Dermis microvascular lymphatic vessel endothelial cell (primary cell): Measurements from ENCODE around the gene PRKN. TPM values are rescaled to one million over a fixed set of nuclear protein-coding genes. Genes with fewer than 3 reads are reported as not detected.

Source experiments
- DNase-seq, 2 donors: peaks; one replicate each; pipeline versions ENCODE4 v3.0.0 to v3.0.0-alpha.2; 2010; ENCODE audit warnings: low read depth in 2 of 2
- total RNA-seq: library from RNA; depleted of rRNA; stranded (reverse); fragments of >200 nt; gene quantifications from 2 replicates; pipeline ENCODE4 v1.2.1, GENCODE V29; 2014

Gene PRKN
- 0.39 and 1.3 TPM in 2 replicates for total RNA-seq

DNA sequence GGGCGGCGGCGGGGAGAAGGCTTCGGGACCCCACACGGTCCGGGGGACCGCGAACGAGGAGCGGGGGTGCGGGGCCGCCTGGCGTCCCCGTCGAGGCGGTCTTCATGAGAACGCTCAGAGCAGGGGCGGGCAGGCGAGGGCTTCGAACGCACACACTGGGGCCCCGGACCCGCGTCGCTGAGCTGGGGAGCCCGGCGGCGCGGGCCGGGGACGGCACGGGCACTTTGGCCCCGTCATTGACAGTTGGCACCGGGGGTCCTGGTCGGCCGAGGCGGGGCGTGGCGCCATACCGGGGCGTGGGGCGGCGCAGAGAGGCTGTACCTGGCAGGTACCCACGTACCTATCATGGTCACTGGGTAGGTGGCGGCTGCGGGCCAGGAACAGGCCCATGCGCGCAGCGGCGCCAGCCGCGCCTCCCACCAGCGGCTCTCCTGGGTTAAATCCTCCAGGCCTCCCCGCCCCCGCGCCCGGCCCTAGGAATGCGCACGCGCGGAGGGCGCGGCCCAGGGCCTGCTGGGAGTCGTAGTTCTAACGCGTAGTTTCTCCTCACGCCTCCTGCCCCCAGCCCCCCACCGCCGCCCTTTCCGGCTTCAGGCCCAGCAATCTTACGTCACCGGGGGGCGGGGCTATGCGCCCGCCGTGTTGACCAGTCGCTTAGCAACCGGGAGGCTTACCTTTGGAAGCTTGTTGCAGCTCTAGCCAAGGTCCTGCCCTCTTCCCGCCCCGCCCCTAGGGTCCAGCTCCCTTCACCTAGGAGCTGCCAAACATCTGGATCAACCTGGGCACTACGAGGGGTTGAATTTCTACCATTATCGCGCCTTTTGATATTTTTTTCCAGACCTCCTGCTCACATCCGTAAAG lies at the start of gene PRKN, which contains the start of gene PACRG:
Gene PRKN, minus strand, starts transcription at position 445 of the 861 bp plus-strand sequence.
Gene PACRG, plus strand, starts transcription at position 653 of the 861 bp plus-strand sequence.
- peak; percentile 95 to 96 for DNase-seq

DNA sequence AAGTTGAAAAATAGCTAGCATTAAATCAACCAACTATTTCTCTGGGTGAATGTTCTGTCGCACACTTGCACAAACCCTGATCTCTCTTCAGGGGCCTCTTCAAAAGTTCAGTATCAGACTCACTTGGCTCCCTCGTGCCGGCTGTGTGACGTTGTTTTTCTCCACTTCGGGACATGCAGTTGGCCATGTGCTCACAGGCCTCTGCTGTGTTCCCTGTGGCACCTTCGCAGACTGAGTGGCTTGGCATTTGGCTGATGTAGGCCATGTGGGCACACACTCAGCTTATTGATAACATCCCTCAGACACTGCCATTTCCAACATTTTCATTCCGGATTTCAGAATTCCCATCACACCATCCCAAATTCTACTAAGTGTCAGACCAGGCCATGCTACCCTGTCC lies 49.5 kb upstream of the PRKN start:
- no peak for DNase-seq

DNA sequence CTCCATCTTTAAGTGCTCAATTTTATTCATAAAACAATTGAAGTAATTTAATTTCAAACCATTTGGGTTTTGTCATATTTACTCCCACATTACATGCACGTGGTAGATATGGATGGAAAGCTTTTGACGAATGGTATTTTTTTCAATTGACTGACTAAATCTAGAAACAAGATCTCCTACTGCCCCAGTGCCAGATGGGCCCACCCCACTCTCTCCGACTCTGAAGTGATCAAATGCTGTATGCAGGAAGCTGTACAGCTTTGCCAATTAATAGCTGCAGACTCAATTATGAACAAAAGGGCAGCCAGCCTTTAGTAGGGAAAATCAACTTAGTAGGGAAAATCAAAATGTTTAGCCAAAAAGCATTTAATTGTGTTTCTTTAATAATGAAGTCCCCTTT lies 46.4 kb upstream of the PRKN start:
- DNase-seq, result no peak

DNA sequence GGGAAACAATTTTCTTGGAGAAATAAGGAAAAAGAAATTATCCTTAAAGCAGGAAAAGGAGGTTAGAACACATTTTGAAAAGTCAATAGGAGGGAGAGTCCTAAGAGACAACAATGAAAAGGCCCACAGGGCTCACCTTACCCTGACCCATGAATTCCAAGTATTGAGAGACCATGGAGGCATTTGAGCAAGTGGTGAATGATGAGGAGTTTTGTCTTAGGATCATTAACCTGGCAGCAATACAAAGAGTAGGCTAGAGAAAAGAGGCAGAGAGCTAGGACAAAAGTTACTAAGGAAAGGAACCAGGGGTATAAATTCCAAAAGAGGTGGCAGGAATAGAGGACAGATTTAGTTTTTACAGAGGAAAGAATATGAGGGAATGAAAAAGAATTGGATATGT lies 44.9 kb upstream of the PRKN start:
- no peak for DNase-seq

DNA sequence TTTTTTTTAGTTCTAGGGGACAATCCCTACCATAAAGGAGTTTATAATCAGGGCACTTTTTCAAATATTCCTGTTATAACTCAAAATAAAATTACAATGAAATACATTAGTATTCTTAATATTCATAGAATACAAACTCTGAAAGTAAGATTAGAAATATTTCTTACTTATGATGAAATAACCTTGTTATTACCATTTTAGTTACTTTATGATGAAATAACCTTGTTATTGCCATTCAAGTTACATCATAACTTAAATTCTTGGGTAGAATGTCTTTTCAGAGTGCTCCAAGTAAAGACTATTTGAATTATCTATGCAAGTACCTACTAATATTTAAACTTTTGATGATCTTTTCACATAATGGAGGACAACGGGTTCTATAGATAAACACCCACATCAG lies 43.4 kb upstream of the PRKN start:
- no peak for DNase-seq

DNA sequence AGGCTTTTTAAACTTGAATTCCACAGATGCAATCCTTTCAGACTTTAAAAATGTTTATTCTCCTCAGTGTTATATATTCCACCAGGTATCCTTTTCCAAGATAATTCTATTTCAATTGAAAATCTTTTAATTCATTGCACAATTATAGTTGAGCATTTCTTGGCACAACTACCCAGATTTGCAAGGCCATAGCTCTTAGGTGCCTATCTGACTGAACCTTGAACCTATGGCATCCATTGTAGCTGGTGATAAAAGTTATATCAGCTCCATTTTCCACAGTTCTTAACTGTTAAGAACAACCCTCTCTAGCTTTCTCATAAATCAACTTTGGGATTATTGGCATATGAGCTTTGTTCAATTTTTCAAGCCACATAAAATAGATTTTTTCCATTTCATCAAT lies 42.6 kb upstream of the PRKN start:
- no peak for DNase-seq

DNA sequence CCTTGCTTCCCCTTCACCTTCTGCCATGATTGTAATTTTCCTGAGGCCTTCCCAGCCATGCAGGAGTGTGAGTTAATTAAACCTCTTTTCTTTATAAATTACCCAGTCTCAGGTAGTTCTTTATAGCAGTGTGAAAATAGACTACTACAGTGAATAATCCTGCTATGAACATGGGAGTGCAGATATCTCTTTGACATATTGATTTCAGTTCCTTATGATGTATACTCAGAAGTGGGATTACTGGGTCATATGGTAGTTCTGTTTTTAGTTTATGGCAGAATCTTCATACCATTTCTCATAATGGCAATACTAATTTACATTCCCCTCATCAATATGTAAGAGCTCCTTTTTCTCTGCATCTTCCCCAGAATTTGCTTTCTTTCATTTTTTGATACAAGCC lies 26.2 kb upstream of the PRKN start:
- no peak for DNase-seq

DNA sequence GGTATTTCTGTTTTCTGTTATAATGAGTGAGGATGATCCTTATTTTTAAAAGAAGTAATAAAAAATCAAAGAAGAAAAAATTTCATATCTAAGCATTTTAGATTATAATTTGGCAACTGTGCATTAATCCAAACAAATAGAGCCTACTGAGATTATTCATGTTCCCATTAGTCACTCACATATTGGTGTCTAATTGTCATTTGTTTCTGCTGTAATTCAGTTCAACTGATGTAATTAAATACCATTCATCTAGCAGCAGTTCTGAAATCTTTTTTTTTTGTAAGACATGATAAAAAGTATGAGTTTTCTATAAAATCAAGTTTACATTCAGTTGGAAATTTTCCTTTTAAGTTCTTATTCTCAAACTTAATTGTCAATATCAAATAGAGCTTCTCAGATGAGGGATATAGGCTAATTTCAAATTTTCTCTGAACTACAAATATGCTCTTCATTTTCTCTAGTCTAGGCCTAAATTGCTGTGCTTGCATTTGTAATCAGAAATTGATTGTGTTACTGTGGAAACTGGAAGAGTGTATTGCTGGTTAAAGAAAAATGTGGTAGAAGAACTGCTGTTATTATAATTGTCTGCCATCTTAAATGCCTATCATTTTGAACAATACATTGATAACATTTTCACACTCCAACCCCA lies 23.8 kb upstream of the PRKN start:
- DNase-seq, result no peak

DNA sequence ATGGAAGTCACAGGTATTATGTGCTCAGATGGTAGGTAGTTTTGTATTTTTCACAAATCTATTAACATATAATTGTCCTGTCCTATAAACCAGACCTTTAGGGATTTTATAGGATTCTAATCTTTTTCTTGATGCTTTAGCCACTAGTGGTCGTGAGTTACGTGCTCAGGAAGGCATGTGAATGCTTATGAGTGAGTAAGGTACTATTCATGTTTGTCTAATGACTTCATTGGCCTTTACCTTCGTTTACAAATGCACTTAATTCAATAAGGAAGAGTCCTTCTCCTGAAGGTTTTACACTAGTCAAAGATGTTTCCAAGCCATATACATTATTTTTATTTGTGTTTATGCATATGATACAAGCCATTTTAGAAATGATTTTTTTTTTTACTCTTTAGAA lies 23.2 kb upstream of the PRKN start:
- DNase-seq, result no peak

DNA sequence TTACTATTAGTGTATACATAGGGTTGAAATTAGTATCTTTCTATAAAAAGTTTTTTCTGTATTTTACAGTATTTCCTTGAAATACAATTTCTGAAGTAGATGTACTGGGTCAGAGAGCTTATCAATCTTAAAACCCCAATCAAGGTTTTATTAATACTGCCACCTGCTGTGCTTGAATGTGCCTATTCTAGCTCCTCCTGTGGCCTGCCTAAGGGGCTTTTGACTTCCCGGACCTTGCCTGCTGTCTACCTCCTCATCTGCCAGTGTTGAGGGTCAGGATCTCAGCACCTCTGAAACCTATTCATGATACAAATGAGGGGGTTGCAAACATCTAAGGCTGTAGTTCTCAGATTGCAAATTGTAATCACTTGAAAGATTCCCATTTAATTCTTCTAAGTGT lies 9.4 kb upstream of the PRKN start:
- no peak for DNase-seq

DNA sequence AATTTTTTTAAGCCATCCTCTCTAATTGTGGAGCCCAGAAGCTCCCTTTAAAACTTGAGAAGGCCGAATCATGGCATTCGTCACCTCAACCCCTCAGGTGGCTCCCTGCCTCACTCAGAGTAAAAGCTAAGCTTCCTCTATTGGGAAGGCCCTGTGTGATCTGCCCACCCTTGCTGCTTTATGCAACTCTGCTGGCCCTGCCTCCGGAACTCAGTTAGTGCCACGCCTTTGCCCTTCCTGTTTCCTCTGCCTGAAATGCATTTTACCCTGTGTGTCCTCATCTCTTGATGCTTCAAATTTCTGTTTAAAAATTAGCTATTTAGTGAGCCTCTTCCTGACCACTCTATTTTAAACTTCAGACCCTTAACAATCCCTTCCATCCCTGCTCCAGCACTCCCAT lies 5.9 kb upstream of the PRKN start:
- no peak for DNase-seq

DNA sequence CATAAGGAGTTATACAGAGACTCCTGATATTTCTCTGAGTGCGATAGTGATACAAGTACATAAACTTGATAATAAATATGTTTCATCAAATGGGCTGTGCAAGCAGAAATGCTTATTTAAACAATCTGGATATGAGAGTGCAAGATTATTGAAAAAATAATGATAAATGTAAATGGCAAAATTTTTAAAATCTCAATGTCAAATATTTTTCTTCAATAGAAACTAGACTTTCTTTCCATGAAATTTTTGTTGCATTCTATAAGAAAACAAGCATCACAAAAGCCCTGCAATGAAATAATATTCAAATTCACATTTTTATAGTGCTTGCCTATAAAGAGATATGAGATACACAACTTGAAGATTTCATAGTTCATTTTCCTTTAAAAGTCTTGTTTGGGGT lies 2.9 kb upstream of the PRKN start:
- no peak for DNase-seq

DNA sequence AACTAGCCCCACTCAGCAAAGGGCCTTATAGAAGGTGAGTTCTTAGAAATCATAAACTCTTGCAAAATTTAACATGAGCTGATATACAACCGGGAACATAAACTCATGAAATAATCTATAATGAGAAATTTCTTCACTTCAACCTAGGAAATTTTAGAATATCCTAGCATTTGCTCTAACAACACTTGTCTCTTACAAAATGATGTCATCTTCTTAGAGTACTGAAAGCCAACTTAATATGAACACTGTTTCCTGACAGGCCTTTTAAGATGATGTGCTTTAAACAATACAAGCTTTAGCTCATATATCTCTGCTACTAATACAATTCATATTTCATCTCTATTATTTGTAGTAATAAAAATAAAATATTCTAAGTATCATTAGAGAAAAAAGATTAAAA lies 1.1 kb upstream of the PRKN start:
- no peak for DNase-seq

DNA sequence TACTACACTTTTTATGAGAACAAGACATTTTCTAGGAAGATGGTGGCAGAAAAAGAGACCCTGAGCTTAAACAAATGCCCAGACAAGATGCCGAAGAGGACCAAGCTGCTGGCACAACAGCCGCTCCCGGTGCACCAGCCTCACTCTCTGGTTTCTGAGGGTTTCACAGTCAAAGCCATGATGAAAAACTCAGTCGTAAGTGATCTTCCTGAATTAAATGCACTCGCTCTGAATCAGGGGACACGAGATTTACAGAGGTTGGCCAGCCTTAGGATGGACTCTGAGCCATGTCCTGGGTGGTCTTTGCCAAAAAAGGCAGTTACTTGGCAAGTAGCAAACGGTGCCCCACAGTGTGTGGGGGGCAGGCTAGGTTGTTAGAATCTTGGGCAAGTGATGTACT lies 631 bp upstream of the PRKN start:
- DNase-seq, result no peak

DNA sequence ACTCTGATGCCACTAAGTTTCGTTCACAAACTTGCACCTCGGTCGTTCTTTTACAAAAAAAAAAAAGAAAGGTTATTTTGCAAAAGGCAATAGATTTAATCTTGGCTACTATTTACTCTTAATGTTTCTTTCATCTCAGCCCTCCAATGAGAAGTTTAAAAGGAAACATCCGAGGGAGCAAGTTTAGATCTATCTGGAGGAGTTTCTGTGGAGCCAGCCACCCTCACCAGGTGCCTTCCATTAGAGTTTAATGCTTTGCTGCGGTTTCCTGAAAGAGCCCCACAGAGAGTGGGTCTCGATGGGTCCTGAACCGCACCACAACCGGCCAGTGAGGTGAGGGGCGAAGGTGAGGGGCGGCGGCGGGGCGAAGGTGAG lies 632 bp downstream of the PRKN start:
- no peak for DNase-seq

DNA sequence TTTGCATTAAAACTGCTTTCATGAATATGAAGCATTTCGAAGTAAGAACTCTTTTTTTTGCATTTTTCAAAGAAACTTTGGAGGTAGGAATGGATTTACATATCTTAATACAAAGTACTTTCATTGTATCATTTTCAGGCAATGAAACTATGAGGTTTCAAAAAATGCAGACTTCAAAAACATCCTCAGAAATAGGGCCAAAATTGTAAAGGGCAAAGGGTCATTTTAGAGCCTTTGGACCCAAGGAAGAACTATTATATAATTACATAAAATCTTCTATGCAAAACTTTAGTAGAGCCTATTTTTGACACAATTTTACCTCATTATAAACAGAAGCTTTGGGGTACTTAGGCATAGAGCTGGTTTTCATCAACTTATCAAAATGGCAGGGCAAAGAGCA lies 4.9 kb downstream of the PRKN start:
- DNase-seq, result no peak

DNA sequence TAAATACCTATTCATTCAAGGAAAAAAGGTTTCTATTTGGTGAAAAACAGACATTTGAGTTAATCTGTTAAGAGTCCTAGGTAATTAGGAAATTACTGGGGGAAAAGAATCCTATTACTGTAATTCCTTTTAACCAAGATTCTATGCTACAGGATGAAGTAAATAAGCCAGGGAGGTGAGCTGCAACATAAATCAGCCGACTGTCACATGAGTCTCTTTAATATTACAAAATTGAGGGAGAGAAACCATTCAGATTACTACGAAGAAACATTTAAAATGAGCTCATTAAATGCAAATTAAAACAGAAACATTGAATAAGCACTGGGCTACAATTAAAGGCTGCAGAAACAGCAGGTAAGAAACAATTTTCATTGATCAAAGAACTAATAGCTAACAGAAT lies 5.3 kb downstream of the PRKN start:
- DNase-seq, result no peak

DNA sequence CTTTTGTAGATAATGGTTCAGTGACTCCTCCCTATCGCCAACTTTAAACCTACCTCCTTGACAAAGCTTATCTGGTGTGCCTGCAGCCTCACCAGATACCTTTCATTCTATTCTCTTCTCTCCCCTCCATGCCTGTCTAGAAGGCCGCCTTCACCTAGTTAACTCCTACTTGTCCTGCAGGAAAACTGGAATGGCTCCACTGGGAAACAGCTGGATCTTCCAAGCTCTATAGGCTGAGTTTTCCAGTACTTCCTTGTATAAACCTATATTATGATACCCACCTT lies 6.2 kb downstream of the PRKN start:
- DNase-seq, result no peak

DNA sequence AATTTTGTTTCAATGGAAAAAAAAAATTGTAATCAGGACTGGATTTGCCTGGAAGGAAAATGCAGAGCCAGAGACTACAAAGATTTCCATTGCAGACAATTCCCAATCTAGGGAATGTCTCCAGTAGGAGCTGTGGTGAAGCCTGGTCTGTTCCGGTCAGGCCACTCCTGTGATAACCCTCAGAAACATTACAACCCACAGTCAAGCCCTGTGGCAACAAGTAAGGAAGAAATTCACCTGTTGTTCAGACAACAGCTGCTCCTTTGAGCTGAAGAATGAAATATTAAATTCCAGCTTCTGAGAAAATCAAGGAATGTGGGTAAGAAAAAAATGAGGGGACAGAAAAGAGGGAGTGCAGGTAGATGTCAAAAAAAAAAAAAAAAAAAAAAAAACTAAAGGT lies 8.0 kb downstream of the PRKN start:
- DNase-seq, result no peak

DNA sequence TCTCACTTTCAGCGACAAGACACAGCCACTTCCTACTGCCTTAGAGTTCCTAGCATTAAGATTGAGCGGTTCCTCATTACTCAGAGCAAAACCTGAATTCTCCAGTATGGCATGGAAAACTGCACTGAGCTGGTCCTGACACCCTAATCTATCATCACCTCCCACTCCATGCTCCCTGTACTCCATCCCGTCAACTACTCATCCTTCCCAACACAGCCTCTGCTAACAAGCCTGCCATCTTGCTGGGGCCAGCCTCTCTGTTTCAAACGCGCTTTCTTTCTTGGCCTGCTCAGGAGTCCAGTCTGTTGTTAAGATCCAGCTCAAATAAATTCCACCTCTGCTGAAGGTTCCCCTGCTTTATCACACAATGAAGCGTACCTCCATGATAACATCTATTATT lies 12.0 kb downstream of the PRKN start:
- DNase-seq, result no peak

DNA sequence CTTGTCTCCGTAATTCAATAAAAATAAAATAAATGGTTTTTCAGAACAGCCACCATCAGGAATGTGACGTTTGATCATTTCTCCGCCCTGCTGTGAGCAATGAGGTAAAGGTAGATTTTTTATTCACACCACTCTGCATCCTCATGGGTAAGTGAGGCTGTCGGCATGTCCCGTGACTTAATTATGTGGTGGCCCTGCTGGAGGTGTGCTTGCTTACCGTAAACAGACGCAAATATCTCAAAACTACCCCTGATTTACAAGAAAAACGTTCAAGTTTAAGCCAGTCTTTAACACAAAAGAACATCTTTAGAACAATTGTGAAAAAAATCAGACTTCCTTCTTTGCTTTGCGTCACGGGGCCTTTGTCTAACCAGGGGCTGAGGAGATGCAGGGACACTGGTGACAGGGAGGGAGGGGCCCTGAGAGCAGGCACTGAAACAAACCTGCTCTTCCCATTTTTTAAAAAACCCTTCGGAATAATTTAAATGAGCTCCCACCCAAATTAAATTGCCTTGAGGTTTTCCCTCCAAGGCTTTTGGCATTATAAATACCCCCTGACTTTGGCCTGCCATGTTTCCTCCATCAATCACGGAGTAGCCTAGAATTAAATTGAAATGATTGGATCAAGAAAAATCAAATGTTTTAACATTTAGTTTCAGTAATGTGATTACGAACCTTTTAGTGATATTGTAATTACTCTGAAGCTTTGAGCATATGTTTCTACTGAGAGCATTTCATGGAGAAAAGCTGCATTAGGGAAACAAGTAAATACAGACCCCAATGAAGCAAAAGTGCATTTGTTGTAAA lies 13.4 kb downstream of the PRKN start:
- no peak for DNase-seq

DNA sequence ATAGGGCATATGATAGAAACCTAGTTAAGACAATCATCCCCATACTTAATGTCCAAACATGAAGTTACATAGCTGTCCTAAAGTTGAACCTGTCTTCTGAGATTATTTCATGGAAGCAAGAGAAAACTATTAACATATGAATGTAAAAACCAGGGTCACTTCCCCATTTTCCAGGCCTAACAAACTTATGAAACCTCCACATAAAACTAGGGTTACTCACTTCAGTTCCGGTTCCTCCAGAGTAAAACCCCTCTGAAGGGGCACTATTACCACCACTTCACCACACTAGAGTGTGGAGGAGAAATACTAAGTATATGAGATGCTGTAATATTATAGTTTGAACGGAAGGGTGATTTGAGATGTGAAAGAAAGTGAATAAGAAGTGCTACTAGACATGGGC lies 14.9 kb downstream of the PRKN start:
- no peak for DNase-seq

DNA sequence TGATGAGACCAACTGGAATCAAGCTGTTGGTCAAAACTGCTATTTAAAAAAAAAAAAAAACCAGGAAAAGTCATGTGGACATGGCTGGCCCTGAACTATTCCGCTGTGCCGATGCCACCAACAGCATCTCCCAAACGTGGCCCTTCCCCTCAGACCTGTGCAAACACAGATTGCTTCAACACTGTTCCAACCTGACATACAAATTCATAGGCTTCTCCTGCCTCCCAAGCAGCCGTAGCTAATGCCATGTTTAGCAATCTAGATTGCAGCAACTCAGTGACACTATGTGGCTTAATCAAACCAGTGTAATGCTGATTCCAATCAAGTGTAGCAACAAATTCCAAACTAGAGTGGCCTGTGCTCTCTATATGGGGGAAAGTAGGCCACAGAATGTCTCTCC lies 16.2 kb downstream of the PRKN start:
- no peak for DNase-seq
